HCT116 (cell line): ENCODE measurements around the gene RRH. TPM values are rescaled to one million over a fixed set of nuclear protein-coding genes. Genes with fewer than 3 reads are reported as not detected.

Experiments
- ATAC-seq: fragments of 200-7000 bp; cut with Tn5 transposase; 2 replicates; pipeline ENCODE4 v1.9.1; 2020; ENCODE audit warnings: mild to moderate bottlenecking, moderate library complexity
- BruUV-seq: library from RNA; stranded (reverse); fragments of 400-500 nt; replicated peaks from 2 replicates; lab custom pipeline; 2021; lab: Mats Ljungman, UMichigan
- CTCF ChIA-PET: fragments of 300-600 bp; sonication (Branson Sonifier 250); formaldehyde crosslinking; loops from one replicate; lab custom pipeline; 2021; ENCODE audit warnings: antibody characterized with exemption; lab: Charles Lee
- POLR2A ChIA-PET: fragments of 300-600, 350-600 bp; sonication (Branson Sonifier 250); formaldehyde crosslinking; loops from one replicate; lab custom pipeline; 2021; ENCODE audit warnings: antibody characterized with exemption; lab: Charles Lee
- RAD21 ChIA-PET, 2 experiments: fragments of 300-600 bp; sonication (Branson Sonifier 250); formaldehyde crosslinking; loops; one replicate each; lab custom pipeline; 2023; ENCODE audit warnings: low total read pairs in 2 of 2; ENCODE audit not compliant: uncharacterized antibody in 2 of 2, unreplicated experiment in 2 of 2, low non-redundant PET in 1 of 2; lab: Charles Lee
- DNase-seq: peaks from one replicate; pipeline ENCODE4 v3.0.0-alpha.2; 2010; ENCODE audit warnings: low read depth, low spot score
- H2AFZ ChIP-seq: fragments of 200-600 bp; shearing (Covaris generic), sonication (generic); 2 replicates; pipeline ENCODE4 v1.6.1; 2017; ENCODE audit warnings: low read depth, mixed run types, mixed read lengths, antibody characterized with exemption, low read length; ENCODE audit not compliant: poor library complexity, severe bottlenecking
- H3K27ac ChIP-seq: 2 replicates; pipeline ENCODE4 v1.5.1; 2012; ENCODE audit warnings: low read depth, low read length
- H3K27me3 ChIP-seq: fragments of 200-600 bp; sonication (generic); 2 replicates; pipeline ENCODE4 v1.6.1; 2016; ENCODE audit warnings: mixed run types, low read length, mixed read lengths; ENCODE audit not compliant: insufficient read depth
- H3K36me3 ChIP-seq, 2 experiments: fragments of 200-500 bp in 1 of 2; fragments of 200-600 bp in 1 of 2; sonication (Bioruptor generic) in 1 of 2; sonication (generic) in 1 of 2; 2 replicates each; pipeline versions ENCODE4 v1.5.1 to v1.6.1; 2014 to 2016; ENCODE audit warnings: low read length in 2 of 2, inconsistent platforms in 1 of 2, mixed read lengths in 1 of 2, mixed run types in 1 of 2; ENCODE audit not compliant: insufficient read depth in 2 of 2, control insufficient read depth in 1 of 2
- H3K4me1 ChIP-seq, 2 experiments: fragments of 200-600 bp in 1 of 2; sonication (generic) in 1 of 2; 2 replicates each; pipeline versions ENCODE4 v1.5.1 to v1.6.1; 2012 to 2017; ENCODE audit warnings: low read length in 2 of 2, inconsistent platforms in 1 of 2, mild to moderate bottlenecking in 1 of 2, mixed read lengths in 1 of 2, mixed run types in 1 of 2, moderate library complexity in 1 of 2; ENCODE audit not compliant: insufficient read depth in 2 of 2, control insufficient read depth in 1 of 2
- H3K4me2 ChIP-seq: fragments of 200-600 bp; sonication (generic); 2 replicates; pipeline ENCODE4 v1.6.1; 2017; ENCODE audit warnings: mixed run types, low read length, mixed read lengths
- H3K4me3 ChIP-seq, 2 experiments: fragments of 200-600 bp in 1 of 2; sonication (generic) in 1 of 2; replicated peaks in 1 of 2; 2 replicates each; pipeline ENCODE4 v1.5.1; 2011 to 2016; ENCODE audit warnings: low read length in 2 of 2, control low read depth in 1 of 2, low read depth in 1 of 2, mild to moderate bottlenecking in 1 of 2, mixed read lengths in 1 of 2, mixed run types in 1 of 2
- H3K79me2 ChIP-seq: fragments of 200-600 bp; sonication (generic); 2 replicates; pipeline ENCODE4 v1.6.1; 2017; ENCODE audit warnings: mild to moderate bottlenecking, mixed run types, low read length, moderate library complexity, mixed read lengths; ENCODE audit not compliant: insufficient read depth
- H3K9ac ChIP-seq: fragments of 200-600 bp; sonication (generic); 2 replicates; pipeline ENCODE4 v1.6.1; 2016; ENCODE audit warnings: low read length, mixed read lengths
- H3K9me2 ChIP-seq: fragments of 200-600 bp; sonication (generic), shearing (Covaris generic); 2 replicates; pipeline ENCODE4 v1.6.1; 2017; ENCODE audit warnings: mixed run types, mild to moderate bottlenecking, moderate library complexity; ENCODE audit not compliant: insufficient read depth
- H3K9me3 ChIP-seq, 2 experiments: fragments of 200-500 bp in 1 of 2; fragments of 200-600 bp in 1 of 2; sonication (Bioruptor generic) in 1 of 2; sonication (generic) in 1 of 2; 2 replicates each; pipeline ENCODE4 v1.6.1; 2014 to 2017; ENCODE audit warnings: low read length in 2 of 2, mixed read lengths in 2 of 2, inconsistent platforms in 1 of 2, low read depth in 1 of 2, mild to moderate bottlenecking in 1 of 2, mixed run types in 1 of 2, moderate library complexity in 1 of 2; ENCODE audit not compliant: control insufficient read depth in 1 of 2, insufficient read depth in 1 of 2
- H4K20me1 ChIP-seq: fragments of 200-600 bp; sonication (generic), shearing (Covaris generic); 2 replicates; pipeline ENCODE4 v1.6.1; 2017; ENCODE audit warnings: mixed run types, mild to moderate bottlenecking, moderate library complexity; ENCODE audit not compliant: insufficient read depth
- CBX3 ChIP-seq: IDR thresholded peaks from 2 replicates; pipeline ENCODE4 v1.6.1; 2012; ENCODE audit warnings: low read depth
- EGR1 ChIP-seq: IDR thresholded peaks from 2 replicates; pipeline ENCODE4 v1.6.1; 2012; ENCODE audit warnings: low read depth
- EZH2 ChIP-seq: fragments of 200-600 bp; sonication (generic); IDR thresholded peaks from 2 replicates; pipeline ENCODE4 v1.6.1; 2017; ENCODE audit warnings: antibody characterized with exemption, mixed run types
- EZH2phosphoT487 ChIP-seq: fragments of 200-600 bp; IDR thresholded peaks from 2 replicates; pipeline ENCODE4 v1.6.1; 2018; ENCODE audit warnings: antibody characterized with exemption, borderline replicate concordance
- JUND ChIP-seq: IDR thresholded peaks from 2 replicates; pipeline ENCODE4 v1.6.1; 2012
- POLR2A ChIP-seq: IDR thresholded peaks from 2 replicates; pipeline ENCODE4 v1.7.0; 2011; ENCODE audit warnings: borderline replicate concordance; ENCODE audit not compliant: insufficient read depth, insufficient read length; ENCODE audit errors: extremely low read depth
- RAD21 ChIP-seq: IDR thresholded peaks from 2 replicates; pipeline ENCODE4 v1.6.1; 2012; ENCODE audit warnings: low read depth, mild to moderate bottlenecking
- REST ChIP-seq: IDR thresholded peaks from 2 replicates; pipeline ENCODE4 v1.6.1; 2012; ENCODE audit warnings: low read depth
- SIN3A ChIP-seq: IDR thresholded peaks from 2 replicates; pipeline ENCODE4 v1.6.1; 2012; ENCODE audit warnings: low read depth
- SP1 ChIP-seq: IDR thresholded peaks from 2 replicates; pipeline ENCODE4 v1.6.1; 2012; ENCODE audit warnings: low read depth
- SRF ChIP-seq: IDR thresholded peaks from 2 replicates; pipeline ENCODE4 v1.6.1; 2012; ENCODE audit warnings: low read depth
- TCF7L2 ChIP-seq: IDR thresholded peaks from 2 replicates; pipeline ENCODE4 v1.7.0; 2011; ENCODE audit warnings: borderline replicate concordance, inconsistent platforms; ENCODE audit not compliant: insufficient read depth, insufficient read length; ENCODE audit errors: extremely low read depth
- ZNF274 ChIP-seq: fragments of 200-500 bp; sonication (Bioruptor generic); IDR thresholded peaks from 2 replicates; pipeline ENCODE4 v1.6.1; 2014; ENCODE audit warnings: mild to moderate bottlenecking, low read depth, low read length, inconsistent platforms
- intact Hi-C: fragments of 100-400 bp; cut with micrococcal nuclease; formaldehyde crosslinking; loops from 2 replicates; pipeline ENCODE4 v1.10.0; 2022
- total RNA-seq: library from RNA; stranded (reverse); gene quantifications from one replicate; pipeline ENCODE4 v1.2.1, GENCODE V29; 2021; ENCODE audit not compliant: unreplicated experiment
- TF ChIP-seq, protein P1 (sequence below): IDR thresholded peaks from 2 replicates; pipeline ENCODE4 v1.6.1; 2012

RRH gene
- total RNA-seq, 1 experiment from 2014 or later, result 0.42 TPM

GRCh38 chr4:109810552-109811387 is 17.0 kb upstream of the RRH start (continued):
- TF ChIP-seq, protein P1, sequence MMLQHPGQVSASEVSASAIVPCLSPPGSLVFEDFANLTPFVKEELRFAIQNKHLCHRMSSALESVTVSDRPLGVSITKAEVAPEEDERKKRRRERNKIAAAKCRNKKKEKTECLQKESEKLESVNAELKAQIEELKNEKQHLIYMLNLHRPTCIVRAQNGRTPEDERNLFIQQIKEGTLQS, result no peak
- no peak for TF ChIP-seq SP1
- no peak for TF ChIP-seq JUND
- no peak for TF ChIP-seq EGR1
- no peak for TF ChIP-seq CBX3
- no peak for TF ChIP-seq SIN3A
- TF ChIP-seq RAD21, result no peak

DNA sequence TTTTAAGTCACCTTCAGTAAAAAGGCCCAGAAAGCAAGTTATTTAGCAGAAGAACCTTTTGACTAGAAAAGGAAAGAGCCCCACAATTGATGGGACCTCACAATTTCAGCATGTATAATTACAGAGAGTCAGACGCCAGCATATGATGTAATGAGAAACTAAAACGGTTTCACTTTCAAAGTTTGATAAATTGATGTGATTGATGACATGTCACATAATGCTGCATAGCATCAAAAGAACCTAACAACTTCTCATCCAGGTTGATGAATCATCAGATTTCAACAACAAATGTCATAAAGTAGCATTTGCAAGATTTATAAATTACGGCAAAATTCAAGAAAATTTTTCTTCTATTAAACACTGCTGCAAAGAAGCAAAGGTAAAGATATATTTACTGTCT is 16.1 kb upstream of the RRH start:
- RAD21 ChIA-PET, result no interaction called here
- no peak overlapping the region for H3K27ac ChIP-seq
- TF ChIP-seq EZH2 (no peak), REST (no peak), RAD21 (no peak), SRF (no peak), ZNF274 (no peak), EZH2phosphoT487 (no peak), POLR2A (no peak), TCF7L2 (no peak)
- H3K27me3 ChIP-seq, result no peaks in the 10 kb centered on the region
- POLR2A ChIA-PET, result no interaction called here
- intact Hi-C loops, result no loop called here
- H3K4me1 ChIP-seq, result peaks cover 6 to 11% of the 10 kb centered on the region in 2 experiments; a peak in 3 of 4 replicates
- H2AFZ ChIP-seq, result no peak overlapping the region
- no peaks in the 10 kb centered on the region for H3K36me3 ChIP-seq
- no peak for DNase-seq
- H3K9ac ChIP-seq, result no peak overlapping the region
- CTCF ChIA-PET, result no interaction called here
- H3K4me2 ChIP-seq, result no peak overlapping the region
- no peak overlapping the region for H3K4me3 ChIP-seq
- BruUV-seq, result no TSS peak
- H4K20me1 ChIP-seq, result no peaks in the 10 kb centered on the region
- peaks cover 12% of the 10 kb centered on the region for H3K79me2 ChIP-seq
- ATAC-seq, result no peak
- H3K9me3 ChIP-seq, result no peaks in the 10 kb centered on the region
- H3K9me2 ChIP-seq, result no peaks in the 10 kb centered on the region
